ENCODE data around the gene PLA2G2C.

PLA2G2C gene

DNA sequence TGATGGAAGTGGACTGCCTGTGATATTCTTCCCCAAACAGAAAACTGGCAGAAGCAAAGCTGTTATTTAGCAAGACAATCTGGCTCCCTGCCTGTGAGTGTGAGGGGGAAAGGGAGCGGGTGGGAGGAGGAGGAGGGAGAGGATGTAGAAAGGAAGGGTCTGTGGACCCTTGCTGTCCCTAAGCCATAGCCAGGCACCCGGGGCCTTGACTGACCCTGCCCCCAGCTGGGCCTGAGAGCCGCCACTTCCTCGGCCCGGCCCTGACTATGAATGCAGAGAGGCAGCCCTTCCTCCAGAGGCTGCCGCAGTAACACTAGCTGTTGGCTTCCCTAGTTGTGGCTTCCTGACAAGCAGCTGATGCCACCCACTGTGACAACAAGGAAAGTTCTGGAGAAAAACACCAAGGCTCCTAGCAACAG lies 33.3 kb downstream of the PLA2G2C start:
- Histone ChIP-seq H3K27me3 (ENCODE audit: low read depth, low read length) (no peaks in the 10 kb centered on the region), H3K4me1 (ENCODE audit: low read length) (peaks cover 6% of the 10 kb centered on the region; the same call in 1 of the 2 replicates), H4K20me1 (ENCODE audit: insufficient read depth, low read length) (no peaks in the 10 kb centered on the region), H3K9me3 (ENCODE audit: insufficient read depth, low read length) (no peaks in the 10 kb centered on the region), H2AFZ (ENCODE audit: low read depth, low read length) (no peak overlapping the region), H3K36me3 (replicated peaks; ENCODE audit: low read depth, low read length) (no peaks in the 10 kb centered on the region), H3K4me2 (ENCODE audit: low read length) (no peak overlapping the region), H3K79me2 (ENCODE audit: low read length) (no peaks in the 10 kb centered on the region), H3K4me3 (ENCODE audit: low read length) (no peak overlapping the region), H3K27ac (ENCODE audit: low read length) (no peak overlapping the region), H3K9ac (ENCODE audit: low read length) (no peak overlapping the region)
- TF ChIP-seq, protein P1, sequence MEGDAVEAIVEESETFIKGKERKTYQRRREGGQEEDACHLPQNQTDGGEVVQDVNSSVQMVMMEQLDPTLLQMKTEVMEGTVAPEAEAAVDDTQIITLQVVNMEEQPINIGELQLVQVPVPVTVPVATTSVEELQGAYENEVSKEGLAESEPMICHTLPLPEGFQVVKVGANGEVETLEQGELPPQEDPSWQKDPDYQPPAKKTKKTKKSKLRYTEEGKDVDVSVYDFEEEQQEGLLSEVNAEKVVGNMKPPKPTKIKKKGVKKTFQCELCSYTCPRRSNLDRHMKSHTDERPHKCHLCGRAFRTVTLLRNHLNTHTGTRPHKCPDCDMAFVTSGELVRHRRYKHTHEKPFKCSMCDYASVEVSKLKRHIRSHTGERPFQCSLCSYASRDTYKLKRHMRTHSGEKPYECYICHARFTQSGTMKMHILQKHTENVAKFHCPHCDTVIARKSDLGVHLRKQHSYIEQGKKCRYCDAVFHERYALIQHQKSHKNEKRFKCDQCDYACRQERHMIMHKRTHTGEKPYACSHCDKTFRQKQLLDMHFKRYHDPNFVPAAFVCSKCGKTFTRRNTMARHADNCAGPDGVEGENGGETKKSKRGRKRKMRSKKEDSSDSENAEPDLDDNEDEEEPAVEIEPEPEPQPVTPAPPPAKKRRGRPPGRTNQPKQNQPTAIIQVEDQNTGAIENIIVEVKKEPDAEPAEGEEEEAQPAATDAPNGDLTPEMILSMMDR (IDR thresholded peaks at IDR 0.05; ENCODE audit: low read depth, low read length): no peak
- no peak for TF ChIP-seq EZH2phosphoT487 (IDR thresholded peaks at IDR 0.05; ENCODE audit: low read depth)

DNA sequence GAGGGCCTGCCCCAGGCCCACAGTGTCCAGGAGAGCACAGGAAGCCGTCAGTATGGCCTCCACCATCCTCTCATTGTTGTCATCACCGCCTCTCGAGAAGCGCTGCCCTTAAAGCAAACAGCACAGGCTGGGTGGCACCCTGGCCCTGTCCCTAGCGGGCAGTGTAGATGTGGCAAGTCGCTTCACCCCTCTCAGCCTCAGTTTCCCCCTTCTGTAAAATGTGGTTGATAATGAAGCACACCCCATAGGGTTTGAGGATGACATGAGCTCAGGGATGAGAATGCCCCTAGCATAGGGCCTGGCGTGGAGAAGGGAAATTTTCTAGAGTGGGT lies 33.8 kb downstream of the PLA2G2C start:
- H3K4me3 ChIP-seq (ENCODE audit: low read length): no peak overlapping the region
- TF ChIP-seq EZH2phosphoT487 (IDR thresholded peaks at IDR 0.05; ENCODE audit: low read depth): no peak
- TF ChIP-seq, protein P1 (IDR thresholded peaks at IDR 0.05; ENCODE audit: low read depth, low read length): no peak
- no peak overlapping the region for H3K9ac ChIP-seq (ENCODE audit: low read length)
- peak overlapping the region; percentile 12; the same call in 1 of the 2 replicates for H3K4me2 ChIP-seq (ENCODE audit: low read length)
- H3K27me3 ChIP-seq (ENCODE audit: low read depth, low read length): no peaks in the 10 kb centered on the region
- H4K20me1 ChIP-seq (ENCODE audit: insufficient read depth, low read length): no peaks in the 10 kb centered on the region
- no peaks in the 10 kb centered on the region for H3K36me3 ChIP-seq (replicated peaks; ENCODE audit: low read depth, low read length)
- peak overlapping the region; percentile 74; the same call in 1 of the 2 replicates for H2AFZ ChIP-seq (ENCODE audit: low read depth, low read length)
- peaks cover 6% of the 10 kb centered on the region; the same call in 1 of the 2 replicates for H3K4me1 ChIP-seq (ENCODE audit: low read length)
- no peak overlapping the region for H3K27ac ChIP-seq (ENCODE audit: low read length)
- H3K9me3 ChIP-seq (ENCODE audit: insufficient read depth, low read length): no peaks in the 10 kb centered on the region
- no peaks in the 10 kb centered on the region for H3K79me2 ChIP-seq (ENCODE audit: low read length)

DNA sequence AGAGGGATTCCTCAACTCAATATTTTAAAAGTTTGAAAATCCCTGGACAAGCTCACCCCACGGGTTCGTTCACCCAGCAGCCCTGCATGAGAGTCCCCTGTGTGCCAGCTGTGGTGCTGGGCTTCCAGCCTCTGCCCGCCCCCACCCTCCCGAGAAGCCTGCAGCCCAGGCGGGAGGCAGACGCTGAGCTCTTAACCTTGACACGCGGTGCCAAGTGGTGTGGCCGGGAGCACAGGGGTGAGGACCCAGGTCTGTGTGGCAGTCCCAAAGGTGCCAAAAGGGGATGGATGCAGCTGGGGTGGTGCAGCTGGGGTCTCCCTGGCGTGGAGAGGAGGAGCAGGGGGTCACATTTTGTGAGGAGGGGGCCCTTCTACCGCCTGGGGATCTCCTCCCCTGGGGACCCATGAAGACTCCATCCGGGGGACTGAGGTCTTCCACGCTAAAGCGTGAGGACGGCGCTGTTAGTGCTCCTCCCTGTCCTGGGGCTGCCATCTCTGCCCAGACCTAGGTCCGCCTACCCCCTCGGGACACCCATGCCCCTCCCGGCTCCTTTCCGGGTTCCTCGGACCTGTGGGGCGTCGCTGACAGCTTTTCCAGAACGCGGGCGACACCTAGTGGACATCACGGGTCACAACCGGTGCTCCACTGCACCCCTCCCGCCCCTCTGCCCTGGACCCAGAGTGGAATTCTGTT lies 34.3 kb downstream of the PLA2G2C start:
- H3K9me3 ChIP-seq (ENCODE audit: insufficient read depth, low read length): no peaks in the 10 kb centered on the region
- TF ChIP-seq, protein P1 (IDR thresholded peaks at IDR 0.05; ENCODE audit: low read depth, low read length): peak; percentile 76
- no peak for TF ChIP-seq EZH2phosphoT487 (IDR thresholded peaks at IDR 0.05; ENCODE audit: low read depth)
- H3K9ac ChIP-seq (ENCODE audit: low read length): peak overlapping the region; percentile 87
- peak overlapping the region; percentile 94 for H3K4me3 ChIP-seq (ENCODE audit: low read length)
- H4K20me1 ChIP-seq (ENCODE audit: insufficient read depth, low read length): no peaks in the 10 kb centered on the region
- no peaks in the 10 kb centered on the region for H3K36me3 ChIP-seq (replicated peaks; ENCODE audit: low read depth, low read length)
- peaks cover 8% of the 10 kb centered on the region; the same call in 1 of the 2 replicates for H3K4me1 ChIP-seq (ENCODE audit: low read length)
- H3K27me3 ChIP-seq (ENCODE audit: low read depth, low read length): no peaks in the 10 kb centered on the region
- H2AFZ ChIP-seq (ENCODE audit: low read depth, low read length): peak overlapping the region; percentile 91
- peak overlapping the region; percentile 100 for H3K4me2 ChIP-seq (ENCODE audit: low read length)
- H3K27ac ChIP-seq (ENCODE audit: low read length): peak overlapping the region; percentile 41
- H3K79me2 ChIP-seq (ENCODE audit: low read length): no peaks in the 10 kb centered on the region

DNA sequence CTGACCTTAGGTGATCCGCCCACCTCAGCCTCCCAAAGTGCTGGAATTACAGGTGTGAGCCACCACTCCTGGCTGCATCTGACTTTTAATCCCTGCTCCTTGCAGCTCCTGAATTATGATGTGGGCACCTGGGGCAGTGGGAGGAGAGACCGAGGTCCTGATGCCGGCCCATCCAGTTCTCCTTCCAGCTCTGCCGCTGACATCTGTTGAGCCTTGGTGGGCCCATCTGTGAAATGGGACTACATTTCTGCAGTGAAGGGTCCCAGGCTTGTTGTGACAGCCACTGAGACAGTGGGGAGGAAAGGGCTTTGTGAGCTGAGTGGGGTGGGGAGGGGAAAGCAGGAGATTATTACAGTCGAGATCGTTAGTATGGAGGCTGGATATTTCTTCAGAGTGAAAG lies 35.3 kb downstream of the PLA2G2C start:
- Histone ChIP-seq H3K36me3 (replicated peaks; ENCODE audit: low read depth, low read length) (no peaks in the 10 kb centered on the region), H3K79me2 (ENCODE audit: low read length) (no peaks in the 10 kb centered on the region)

More for the DNA sequence above, 35.3 kb downstream of the PLA2G2C start:
- no peaks in the 10 kb centered on the region for H4K20me1 ChIP-seq (ENCODE audit: insufficient read depth, low read length)
- no peaks in the 10 kb centered on the region for H3K9me3 ChIP-seq (ENCODE audit: insufficient read depth, low read length)
- H3K4me1 ChIP-seq (ENCODE audit: low read length): peaks cover 9% of the 10 kb centered on the region; the same call in 1 of the 2 replicates
- no peak overlapping the region for H3K27ac ChIP-seq (ENCODE audit: low read length)
- H3K4me2 ChIP-seq (ENCODE audit: low read length): peak overlapping the region; percentile 53
- H2AFZ ChIP-seq (ENCODE audit: low read depth, low read length): no peak overlapping the region; the same call in 1 of the 2 replicates
- H3K9ac ChIP-seq (ENCODE audit: low read length): 0 out of 2 replicates have a peak overlapping the region, but pooled peaks have one; percentile 27
- TF ChIP-seq EZH2phosphoT487 (IDR thresholded peaks at IDR 0.05; ENCODE audit: low read depth): no peak
- TF ChIP-seq, protein P1 (IDR thresholded peaks at IDR 0.05; ENCODE audit: low read depth, low read length): no peak
- peak overlapping the region; percentile 94 for H3K4me3 ChIP-seq (ENCODE audit: low read length)
- no peaks in the 10 kb centered on the region for H3K27me3 ChIP-seq (ENCODE audit: low read depth, low read length)
